K562 (cell line): ENCODE data around the gene EML3. TPM values are rescaled to one million over a fixed set of nuclear protein-coding genes. Genes with fewer than 3 reads are reported as not detected.

Experiments used
- BDP1 ChIP-seq: IDR thresholded peaks from 3 replicates; pipeline ENCODE4 v1.6.1; 2011; ENCODE audit not compliant: insufficient read length, insufficient read depth
- CBFA2T2 ChIP-seq: fragments of 450-650 bp; conservative IDR thresholded peaks from 2 replicates; pipeline ENCODE4 v1.6.1; 2017; ENCODE audit warnings: mild to moderate bottlenecking
- CHAMP1 ChIP-seq: fragments of 450-650 bp; IDR thresholded peaks from 2 replicates; pipeline ENCODE4 v1.6.1; 2016; ENCODE audit warnings: mild to moderate bottlenecking
- DPF2 ChIP-seq: fragments of 450-650 bp; IDR thresholded peaks from 2 replicates; pipeline ENCODE4 v1.6.1; 2016
- ELF1 ChIP-seq: fragments of 200-800 bp; sonication (Bioruptor generic); IDR thresholded peaks from 2 replicates; pipeline ENCODE4 v1.6.1; 2016; ENCODE audit warnings: missing genetic modification characterization, missing compliant biosample characterization
- ELF4 ChIP-seq: fragments of 450-650 bp; formaldehyde crosslinking; IDR thresholded peaks from 2 replicates; pipeline ENCODE4 v1.4.0; 2022; ENCODE audit warnings: missing genetic modification characterization
- GABPA ChIP-seq: fragments of 200-800 bp; sonication (Bioruptor generic); conservative IDR thresholded peaks from 2 replicates; pipeline ENCODE4 v1.6.1; 2016; ENCODE audit warnings: low read depth, missing genetic modification characterization, missing compliant biosample characterization
- GMEB1 ChIP-seq: fragments of 250-450 bp; sonication (Bioruptor Pico); IDR thresholded peaks from 2 replicates; pipeline ENCODE4 v1.4.0; 2020; ENCODE audit warnings: mild to moderate bottlenecking
- HLTF ChIP-seq: fragments of 450-650 bp; IDR thresholded peaks from 2 replicates; pipeline ENCODE4 v1.6.1; 2016
- LEF1 ChIP-seq: fragments of 450-650 bp; IDR thresholded peaks from 2 replicates; pipeline ENCODE4 v1.6.1; 2016; ENCODE audit warnings: mild to moderate bottlenecking
- NR2C1 ChIP-seq, 2 experiments: fragments of 450-650 bp; IDR thresholded peaks; 2 replicates each; pipeline ENCODE4 v1.6.1; 2017; ENCODE audit warnings: mild to moderate bottlenecking in 2 of 2, antibody characterized with exemption in 1 of 2, inconsistent platforms in 1 of 2, missing compliant biosample characterization in 1 of 2, missing genetic modification characterization in 1 of 2
- POLR2A ChIP-seq: fragments of 450-650 bp; conservative IDR thresholded peaks from 2 replicates; pipeline ENCODE4 v1.6.1; 2016
- POLR2B ChIP-seq: fragments of 450-650 bp; IDR thresholded peaks from 2 replicates; pipeline ENCODE4 v1.6.1; 2018; ENCODE audit warnings: low read depth; ENCODE audit not compliant: partially characterized antibody
- RBM22 ChIP-seq: fragments of 200-400 bp; formaldehyde crosslinking; IDR thresholded peaks from 2 replicates; pipeline ENCODE4 v1.6.1; 2018; ENCODE audit warnings: low read length, low read depth; ENCODE audit not compliant: poor library complexity, severe bottlenecking
- ZEB2 ChIP-seq: fragments of 450-650 bp; IDR thresholded peaks from 2 replicates; pipeline ENCODE4 v1.6.1; 2016
- ZNF212 ChIP-seq: fragments of 450-650 bp; formaldehyde crosslinking; IDR thresholded peaks from 2 replicates; pipeline ENCODE4 v1.4.0; 2020; ENCODE audit warnings: mild to moderate bottlenecking
- ZNF318 ChIP-seq, 2 experiments: fragments of 450-650 bp; IDR thresholded peaks; 2 replicates each; pipeline ENCODE4 v1.6.1; 2016; ENCODE audit warnings: mild to moderate bottlenecking in 2 of 2, borderline replicate concordance in 1 of 2, low read depth in 1 of 2, moderate library complexity in 1 of 2
- ZNF644 ChIP-seq: fragments of 200-800 bp; sonication (Bioruptor generic); IDR thresholded peaks from 2 replicates; pipeline ENCODE4 v1.6.1; 2016; ENCODE audit warnings: low read depth, missing genetic modification characterization, missing compliant biosample characterization
- polyA plus RNA-seq, 8 experiments: library from polyadenylated mRNA; depleted of rRNA in 4 of 8; stranded (reverse) in 5 of 8; unstranded in 3 of 8; fragments of >200 nt; fragmentation: Nextera tagmentation in 2 of 8; fragmentation: Illumina TruSeq in 1 of 8; extraction: Ambion mirVana in 2 of 8; extraction: Trizol in 1 of 8; gene quantifications; 2 replicates each; pipeline versions ENCODE4 v1.2.1 to v1.2.3, GENCODE V29; 2011 to 2014; ENCODE audit warnings: inconsistent platforms in 1 of 8, missing spikeins in 1 of 8
- total RNA-seq, 7 experiments: library from RNA; depleted of rRNA in 6 of 7; stranded (reverse); fragments of >200 nt in 6 of 7; fragmentation: Illumina TruSeq in 2 of 7; extraction: Trizol in 2 of 7; gene quantifications; 2 replicates each; pipeline versions ENCODE4 v1.2.1 to v1.2.3, GENCODE V29; 2011 to 2021; ENCODE audit warnings: low replicate concordance in 1 of 7

The EML3 gene
- total and polyA plus RNA-seq, 9 of the 15 experiments (the other 6 are each of a cell fraction or from before 2014, with no cell fraction given), result 0.32 to 90.5 (median 26.4) TPM

- TF ChIP-seq ZEB2, result peak; percentile 17; the same call in 1 of the 2 replicates
- TF ChIP-seq POLR2B, result no peak
- peak; percentile 64; the same call in 1 of the 2 replicates for TF ChIP-seq ELF1
- TF ChIP-seq CBFA2T2, result no peak
- TF ChIP-seq ZNF212 (CRISPR knock-in tag), result no peak
- no peak for TF ChIP-seq CHAMP1
- 0 out of 4 replicates have a peak, but pooled peaks of 1 of the 2 experiments have one; percentile 28 for TF ChIP-seq ZNF318 (IDR thresholded peaks at IDR 0.05; ENCODE audit: borderline replicate concordance in 1 of 2, low read depth in 1 of 2)
- no peak for TF ChIP-seq BDP1
- TF ChIP-seq NR2C1 (IDR thresholded peaks at IDR 0.05), result peak; percentile 74
- peak; percentile 73 for TF ChIP-seq NR2C1 (tag; IDR thresholded peaks at IDR 0.05)
- TF ChIP-seq POLR2A, result peak; percentile 38
- TF ChIP-seq RBM22, result no peak
- TF ChIP-seq LEF1, result peak; percentile 59; the same call in 1 of the 2 replicates
- TF ChIP-seq DPF2, result peak; percentile 67; the same call in 1 of the 2 replicates
- no peak for TF ChIP-seq ZNF644 (tag)
- TF ChIP-seq GMEB1 (CRISPR knock-in tag), result no peak
- no peak for TF ChIP-seq ELF4 (CRISPR knock-in tag)
- TF ChIP-seq HLTF, result no peak
- TF ChIP-seq GABPA, result peak; percentile 74
Observed at GRCh38 chr11:62599069-62599696, 13.4 kb downstream of the EML3 start (continued).
